GM12801 (cell line): Measurements from ENCODE around the gene FSCN2.

Source experiments
- TF ChIP-seq, protein P1 (sequence below): IDR thresholded peaks from one replicate; pipeline ENCODE4 v1.5.1; 2011; ENCODE audit warnings: control low read depth; ENCODE audit not compliant: insufficient read length; ENCODE audit errors: extremely low read depth

Gene FSCN2, protein sequence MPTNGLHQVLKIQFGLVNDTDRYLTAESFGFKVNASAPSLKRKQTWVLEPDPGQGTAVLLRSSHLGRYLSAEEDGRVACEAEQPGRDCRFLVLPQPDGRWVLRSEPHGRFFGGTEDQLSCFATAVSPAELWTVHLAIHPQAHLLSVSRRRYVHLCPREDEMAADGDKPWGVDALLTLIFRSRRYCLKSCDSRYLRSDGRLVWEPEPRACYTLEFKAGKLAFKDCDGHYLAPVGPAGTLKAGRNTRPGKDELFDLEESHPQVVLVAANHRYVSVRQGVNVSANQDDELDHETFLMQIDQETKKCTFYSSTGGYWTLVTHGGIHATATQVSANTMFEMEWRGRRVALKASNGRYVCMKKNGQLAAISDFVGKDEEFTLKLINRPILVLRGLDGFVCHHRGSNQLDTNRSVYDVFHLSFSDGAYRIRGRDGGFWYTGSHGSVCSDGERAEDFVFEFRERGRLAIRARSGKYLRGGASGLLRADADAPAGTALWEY

DNA sequence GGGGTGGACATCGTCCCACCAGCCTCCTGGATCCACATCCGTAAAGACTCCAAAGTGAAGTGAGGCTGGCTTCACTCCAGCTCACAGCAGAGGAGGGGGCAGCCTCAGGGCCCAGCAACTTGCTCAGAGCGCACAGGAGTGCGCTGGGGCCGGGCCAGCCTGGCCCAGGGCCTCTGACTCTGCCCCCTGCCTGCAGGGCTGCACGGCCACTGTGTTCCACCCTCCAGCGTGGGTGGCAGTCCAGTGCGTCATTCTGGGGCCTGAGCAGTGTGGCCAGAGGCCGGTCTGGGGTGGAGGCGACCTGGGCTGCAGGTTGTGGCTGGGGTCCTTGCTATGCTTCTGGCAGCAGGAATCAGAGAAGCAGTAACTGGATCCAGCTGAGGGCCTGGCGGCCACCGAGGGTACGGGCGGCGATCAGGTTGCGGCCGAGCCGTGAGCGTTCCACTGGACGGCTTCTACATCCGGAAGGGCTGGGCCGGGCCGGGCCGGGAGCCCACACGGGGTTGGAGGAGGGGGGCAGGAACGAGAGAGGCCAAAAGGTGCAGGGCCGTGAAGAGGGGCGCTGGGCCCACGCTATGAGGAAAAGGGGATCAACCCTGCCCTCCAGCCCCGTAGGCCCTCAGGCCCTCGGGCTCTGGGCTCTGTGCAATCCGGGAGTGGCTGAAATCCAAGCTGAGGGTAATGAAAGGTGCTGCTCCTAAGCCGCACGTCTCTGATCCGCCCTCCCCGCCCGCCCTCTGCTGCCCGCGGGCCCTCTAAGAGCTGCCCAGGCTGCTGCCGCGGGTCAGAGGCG is at the start of gene FSCN2:
FSCN2 (plus strand) TSS at position 787 of the 793 bp plus-strand sequence. CDS start 155 bp downstream, outside the sequence.
- TF ChIP-seq, protein P1, sequence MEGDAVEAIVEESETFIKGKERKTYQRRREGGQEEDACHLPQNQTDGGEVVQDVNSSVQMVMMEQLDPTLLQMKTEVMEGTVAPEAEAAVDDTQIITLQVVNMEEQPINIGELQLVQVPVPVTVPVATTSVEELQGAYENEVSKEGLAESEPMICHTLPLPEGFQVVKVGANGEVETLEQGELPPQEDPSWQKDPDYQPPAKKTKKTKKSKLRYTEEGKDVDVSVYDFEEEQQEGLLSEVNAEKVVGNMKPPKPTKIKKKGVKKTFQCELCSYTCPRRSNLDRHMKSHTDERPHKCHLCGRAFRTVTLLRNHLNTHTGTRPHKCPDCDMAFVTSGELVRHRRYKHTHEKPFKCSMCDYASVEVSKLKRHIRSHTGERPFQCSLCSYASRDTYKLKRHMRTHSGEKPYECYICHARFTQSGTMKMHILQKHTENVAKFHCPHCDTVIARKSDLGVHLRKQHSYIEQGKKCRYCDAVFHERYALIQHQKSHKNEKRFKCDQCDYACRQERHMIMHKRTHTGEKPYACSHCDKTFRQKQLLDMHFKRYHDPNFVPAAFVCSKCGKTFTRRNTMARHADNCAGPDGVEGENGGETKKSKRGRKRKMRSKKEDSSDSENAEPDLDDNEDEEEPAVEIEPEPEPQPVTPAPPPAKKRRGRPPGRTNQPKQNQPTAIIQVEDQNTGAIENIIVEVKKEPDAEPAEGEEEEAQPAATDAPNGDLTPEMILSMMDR = no peak

DNA sequence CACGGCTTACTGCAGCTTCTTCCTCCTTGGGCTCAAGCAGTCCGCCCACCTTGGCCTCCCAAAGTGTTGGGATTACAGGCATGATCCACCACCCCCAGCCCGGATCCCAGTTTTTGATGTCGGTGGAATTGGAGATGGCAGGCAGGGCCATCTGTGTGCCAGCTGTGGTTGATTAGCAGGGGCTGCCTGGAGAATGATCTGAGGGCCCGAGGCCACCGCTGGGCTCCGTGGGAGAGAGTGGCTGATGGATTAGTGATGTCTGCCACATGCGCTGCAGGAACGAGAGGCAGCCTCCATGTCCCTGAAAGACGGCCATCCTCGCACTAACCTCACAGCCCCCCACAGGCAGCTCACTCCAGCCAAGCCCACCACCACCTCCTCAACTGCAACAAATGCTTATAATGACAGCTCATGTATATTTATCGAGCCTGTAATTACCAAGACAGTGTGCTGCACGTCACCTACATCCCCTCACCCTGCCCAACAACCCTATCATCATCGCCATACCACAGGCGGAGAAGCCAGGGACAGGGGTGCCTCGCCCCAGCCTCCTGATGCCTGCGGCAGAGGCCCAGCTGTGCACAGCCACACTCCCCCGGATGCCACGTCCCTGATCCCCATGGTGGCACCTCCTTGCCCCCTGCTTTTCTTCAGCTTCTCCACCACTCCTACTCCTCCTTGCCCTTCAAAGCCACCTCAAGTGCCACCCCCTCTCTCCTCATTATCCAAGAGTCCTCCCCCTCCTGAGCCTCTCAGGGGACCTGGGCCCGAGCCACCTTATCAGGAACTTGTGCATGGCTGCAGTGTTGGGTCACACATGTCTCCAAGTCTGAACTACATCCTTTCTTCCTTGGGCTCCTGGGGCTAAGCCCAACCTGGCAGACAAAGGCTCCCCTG is 48.8 kb upstream of the FSCN2 start:
- TF ChIP-seq, protein P1 = no peak

DNA sequence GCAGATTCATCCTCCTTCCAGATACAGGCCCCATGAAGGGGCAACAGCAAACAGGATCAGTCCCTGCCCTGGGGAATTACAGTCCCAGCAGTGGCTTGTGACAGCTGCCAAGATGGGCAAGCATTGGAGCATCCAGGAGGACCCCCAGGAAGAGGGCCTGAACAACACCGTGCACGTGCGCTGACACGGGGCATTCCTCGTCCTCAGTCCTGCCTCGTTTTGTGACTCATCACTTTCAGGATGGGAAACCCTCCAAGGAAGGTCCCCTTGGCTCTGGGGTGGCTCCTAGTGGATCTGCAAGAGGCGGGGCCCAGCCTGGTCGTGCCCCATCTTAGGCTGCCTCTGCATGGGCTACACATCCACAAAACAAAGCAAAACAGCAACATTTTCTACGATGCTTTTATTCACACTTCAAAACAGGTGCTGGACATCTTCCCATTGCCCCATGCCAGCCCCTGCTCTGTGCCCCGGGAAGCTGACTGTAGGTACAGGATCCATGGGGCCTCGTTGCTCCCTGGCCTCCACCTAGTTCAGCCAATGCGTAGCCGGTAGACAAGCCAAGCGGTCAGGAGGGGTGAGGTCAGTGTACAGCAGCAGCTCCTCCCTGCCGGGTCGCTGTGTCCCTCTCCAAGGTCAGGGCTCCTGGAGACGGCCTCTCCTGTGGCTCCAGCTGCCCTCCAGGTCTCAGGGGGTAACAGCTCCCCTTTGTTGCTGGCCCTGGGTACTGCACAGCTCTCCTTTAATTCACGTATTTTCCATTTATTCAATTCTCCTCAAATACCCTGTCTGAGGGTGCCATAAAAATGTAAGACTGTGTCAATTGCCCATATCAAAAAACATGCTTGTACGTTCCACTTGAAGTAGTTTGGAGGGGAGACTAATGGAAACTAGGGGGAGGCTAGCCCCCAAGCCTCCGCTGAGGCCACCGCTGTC is 47.8 kb upstream of the FSCN2 start:
- TF ChIP-seq, protein P1 = no peak

DNA sequence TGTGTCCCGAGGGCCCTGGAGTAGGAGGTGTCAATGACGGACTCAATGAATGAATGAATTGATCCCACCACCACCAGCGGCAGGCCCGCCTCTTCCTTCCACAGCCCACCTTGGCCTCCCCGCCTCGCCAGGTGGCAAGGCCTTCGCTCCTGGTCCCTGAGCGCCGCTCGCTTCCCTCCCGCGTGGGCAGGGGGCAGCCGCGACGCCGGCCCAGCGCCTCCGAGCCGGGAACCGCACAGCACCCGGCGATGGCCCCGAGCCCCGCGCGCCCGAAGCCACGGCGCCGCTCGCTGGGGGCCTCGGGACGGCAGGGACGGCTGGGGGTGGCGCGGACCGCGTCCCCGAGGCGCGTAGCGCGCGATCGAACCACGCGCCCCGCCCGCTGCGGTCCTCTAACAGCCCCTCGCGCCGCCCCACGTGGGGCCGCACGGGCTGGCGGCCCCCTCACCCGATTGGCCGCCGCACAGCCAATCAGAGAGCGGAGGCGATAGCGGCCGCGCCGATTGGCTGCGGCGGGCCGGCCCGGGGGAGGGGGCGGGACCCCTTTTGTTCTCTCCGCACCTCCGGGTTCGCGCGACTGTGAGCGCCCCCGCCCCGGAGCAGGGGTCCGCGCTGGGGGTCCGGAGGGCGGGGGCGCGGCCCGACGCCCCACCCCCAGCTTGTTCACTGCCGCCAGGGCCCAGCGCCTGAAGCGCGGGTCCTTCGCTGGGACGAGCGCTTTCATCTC is 46.9 kb upstream of the FSCN2 start:
- TF ChIP-seq, protein P1 = no peak

DNA sequence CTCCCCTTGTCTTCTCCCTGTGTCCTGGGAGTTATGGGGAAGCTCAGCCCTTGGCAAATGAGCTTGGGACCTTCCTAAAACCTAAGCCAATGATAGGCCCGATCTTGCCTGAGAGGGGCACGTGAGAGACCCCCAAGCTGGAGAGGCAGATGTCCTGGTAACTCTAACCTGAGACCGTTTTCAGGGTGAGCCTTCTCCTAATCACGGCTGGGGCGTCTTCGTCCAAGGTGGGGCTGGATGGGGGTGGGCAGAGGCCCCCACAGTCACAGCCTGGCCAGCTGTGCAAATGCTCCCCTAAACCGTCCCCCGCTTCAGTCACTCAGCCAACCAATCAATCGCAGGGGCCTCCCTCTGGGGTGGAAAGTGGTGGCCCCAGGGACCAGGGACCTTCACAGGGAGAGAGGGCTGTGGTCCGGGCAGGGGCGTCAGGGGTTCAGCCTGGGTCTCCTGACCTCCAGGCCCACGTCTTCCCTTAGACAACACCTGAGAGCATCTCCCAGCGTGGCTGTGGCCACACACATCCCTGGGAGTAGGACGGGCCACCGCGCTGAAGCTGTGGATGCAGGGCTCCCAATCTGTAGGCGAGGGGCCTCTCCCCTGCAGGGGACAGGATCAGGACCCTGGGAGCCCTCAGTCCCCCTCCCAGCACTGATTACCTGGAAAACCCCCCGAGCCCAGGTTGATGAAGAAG is 46.2 kb upstream of the FSCN2 start:
- TF ChIP-seq, protein P1 = no peak

DNA sequence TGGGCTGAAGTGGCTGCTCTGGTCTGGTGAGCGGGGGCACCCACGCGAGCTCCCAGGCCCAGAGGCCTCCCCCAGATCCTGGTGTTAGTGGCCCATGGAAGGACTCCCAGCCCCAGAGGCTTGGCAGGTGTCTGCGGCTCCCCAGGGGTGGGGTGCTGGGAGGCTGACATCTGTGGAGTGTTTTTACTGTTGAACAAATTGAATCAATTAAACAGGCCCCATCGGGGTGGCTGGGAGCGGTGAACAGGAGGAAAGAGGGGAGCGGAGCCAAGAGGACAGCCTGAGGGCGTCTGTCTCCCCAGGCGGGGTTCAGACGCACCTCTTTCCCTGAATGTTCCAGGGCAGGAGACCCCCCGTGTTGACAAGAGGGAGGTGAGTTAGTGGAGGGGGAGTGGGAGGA is 45.5 kb upstream of the FSCN2 start:
- TF ChIP-seq, protein P1 = no peak
